GM19023 (cell line): ENCODE data around the gene KRT86.
A peak's percentile ranks its signal among the peaks of the same experiment; 100 is the strongest.
"Not testable (repeated sequence)": the region's sequence is repeated elsewhere in the genome, so short reads cannot be mapped to it uniquely, and the experiment has no call there.

ENCODE experiments used
- ATAC-seq: cut with Tn5 transposase; IDR thresholded peaks from one replicate; pipeline ENCODE4 v1.9.1; 2021; ENCODE audit warnings: mild to moderate bottlenecking, moderate library complexity; ENCODE audit not compliant: unreplicated experiment

Gene KRT86

DNA sequence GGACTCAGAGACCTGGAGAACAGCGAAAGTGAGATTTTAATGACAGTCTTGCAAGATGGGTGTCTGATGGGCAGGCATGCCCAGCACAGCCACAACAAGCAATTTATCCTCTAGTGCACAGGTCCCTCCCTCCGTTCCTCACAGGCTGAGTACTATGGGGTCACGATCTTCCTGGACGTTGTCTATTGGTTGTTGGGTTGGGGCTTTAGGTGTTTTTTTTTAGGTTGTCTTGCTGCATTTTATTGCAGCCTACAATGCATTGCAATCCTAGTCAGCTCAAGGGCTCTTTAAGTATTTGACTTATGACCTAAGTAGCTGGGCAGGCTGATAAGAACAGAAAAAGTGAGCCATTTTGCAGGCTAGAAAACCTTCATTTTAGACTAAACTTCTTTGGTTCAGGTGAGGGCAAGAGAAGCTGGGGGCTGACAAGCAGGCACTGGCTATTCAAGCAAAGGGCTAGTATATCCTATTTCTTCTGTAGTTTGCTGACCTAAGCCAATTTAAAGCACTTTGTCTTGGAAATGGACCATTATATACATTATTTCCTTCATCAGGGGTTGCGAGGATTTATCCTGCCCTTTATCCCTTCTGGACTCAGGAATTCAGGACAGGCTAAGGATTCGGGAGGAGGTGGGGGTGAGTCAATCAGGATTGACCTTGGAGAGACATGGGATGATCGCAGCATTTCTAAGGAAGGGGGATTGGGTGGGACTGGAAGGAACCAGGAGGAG is 35.4 kb upstream of the KRT86 start:
- no peak for ATAC-seq

DNA sequence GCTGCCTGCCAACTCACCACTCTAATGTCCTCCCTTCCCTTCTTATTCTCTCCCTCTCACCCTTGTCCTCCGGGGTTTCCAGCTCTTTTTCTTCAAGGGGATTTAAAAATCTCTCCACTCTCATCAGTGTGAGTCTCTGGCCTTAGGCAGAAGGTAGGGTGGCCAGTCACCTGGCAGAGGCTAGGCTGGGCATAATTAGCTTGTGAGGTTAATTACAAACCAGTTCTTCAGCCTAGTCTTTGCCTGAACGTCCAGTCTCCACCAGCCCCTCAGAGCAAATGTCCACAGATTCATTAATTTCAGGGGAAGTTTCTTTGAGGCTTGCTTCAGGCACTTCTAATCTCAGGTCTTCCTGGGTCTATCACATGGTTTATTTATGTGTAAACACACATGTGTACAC is 34.7 kb upstream of the KRT86 start:
- no peak for ATAC-seq

DNA sequence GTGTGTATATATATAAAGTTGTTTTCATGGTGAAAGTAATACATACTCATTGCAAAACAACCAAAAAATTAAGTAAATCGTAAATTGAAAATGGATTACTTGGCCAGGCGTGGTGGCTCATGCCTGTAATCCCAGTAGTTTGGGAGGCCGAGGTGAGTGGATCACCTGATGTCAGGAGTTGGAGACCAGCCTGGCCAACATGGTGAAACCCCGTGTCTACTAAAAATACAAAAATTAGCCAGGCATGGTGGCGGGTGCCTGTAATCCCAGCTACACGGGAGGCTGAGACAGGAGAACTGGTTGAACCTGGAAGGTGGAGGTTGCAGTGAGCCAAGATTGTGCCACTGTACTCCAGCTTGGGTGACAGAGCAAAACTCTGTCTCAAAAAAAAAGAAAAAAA is 34.2 kb upstream of the KRT86 start:
- ATAC-seq = not testable (repeated sequence)

DNA sequence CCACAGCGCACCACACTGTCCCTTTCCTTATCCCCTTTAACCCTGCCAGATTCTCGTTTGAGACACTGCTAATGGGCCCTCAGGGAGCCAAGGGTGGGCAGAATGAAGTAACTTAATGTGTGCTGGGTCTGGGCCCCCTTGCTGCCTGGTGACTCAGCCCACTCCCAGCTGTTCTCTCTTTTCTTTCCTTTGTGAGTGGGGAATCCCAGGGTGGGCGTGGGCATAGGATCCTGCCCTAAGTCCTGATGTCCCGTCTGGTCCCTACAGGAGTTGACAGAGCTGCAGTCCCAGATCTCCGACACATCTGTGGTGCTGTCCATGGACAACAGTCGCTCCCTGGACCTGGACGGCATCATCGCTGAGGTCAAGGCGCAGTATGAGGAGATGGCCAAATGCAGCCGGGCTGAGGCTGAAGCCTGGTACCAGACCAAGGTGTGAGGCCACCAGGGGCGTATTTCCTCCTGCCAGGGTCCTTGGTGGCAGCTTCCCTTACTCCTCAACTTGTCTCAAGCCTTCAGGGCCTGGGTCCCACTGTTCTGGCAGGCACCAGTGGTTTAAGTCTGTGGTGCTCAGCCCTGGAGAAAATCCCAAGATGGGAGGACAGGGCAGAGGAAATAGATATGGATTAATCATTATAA is 33.1 kb upstream of the KRT86 start:
- ATAC-seq = no peak

DNA sequence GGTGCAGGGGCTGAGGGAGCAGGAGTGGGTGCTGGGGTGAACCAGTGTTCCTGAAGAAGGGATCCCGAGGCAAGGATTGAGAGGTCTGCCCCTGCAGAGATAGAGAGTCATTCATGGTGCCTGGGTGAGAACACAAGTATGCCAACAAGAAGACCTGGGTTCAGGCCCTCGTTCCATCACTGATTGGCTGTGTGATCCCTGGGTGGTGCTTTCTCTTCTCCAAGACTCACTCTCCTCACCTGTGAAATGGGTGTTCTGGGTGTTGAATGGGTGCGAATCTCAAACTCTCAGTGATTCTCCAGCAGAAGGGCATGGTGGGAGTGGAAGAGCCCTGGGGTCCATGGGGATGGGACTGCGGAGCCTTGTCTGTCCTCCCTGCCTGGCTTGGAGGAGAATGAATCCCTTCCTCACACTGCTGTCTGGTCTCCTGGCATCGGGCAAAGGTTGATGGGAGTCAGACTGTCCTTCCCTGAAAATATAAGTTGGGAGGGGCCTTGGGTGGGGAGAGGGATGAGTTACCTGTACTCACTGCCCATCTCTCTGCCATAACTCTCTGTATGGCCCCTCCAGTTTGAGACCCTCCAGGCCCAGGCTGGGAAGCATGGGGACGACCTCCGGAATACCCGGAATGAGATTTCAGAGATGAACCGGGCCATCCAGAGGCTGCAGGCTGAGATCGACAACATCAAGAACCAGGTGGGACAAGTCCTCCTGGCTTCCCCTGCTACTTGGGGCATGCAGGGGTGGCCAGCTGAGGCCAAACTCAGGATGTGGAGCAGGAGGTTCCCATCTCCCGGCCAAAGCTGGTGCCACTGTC is 31.8 kb upstream of the KRT86 start:
- ATAC-seq = no peak

DNA sequence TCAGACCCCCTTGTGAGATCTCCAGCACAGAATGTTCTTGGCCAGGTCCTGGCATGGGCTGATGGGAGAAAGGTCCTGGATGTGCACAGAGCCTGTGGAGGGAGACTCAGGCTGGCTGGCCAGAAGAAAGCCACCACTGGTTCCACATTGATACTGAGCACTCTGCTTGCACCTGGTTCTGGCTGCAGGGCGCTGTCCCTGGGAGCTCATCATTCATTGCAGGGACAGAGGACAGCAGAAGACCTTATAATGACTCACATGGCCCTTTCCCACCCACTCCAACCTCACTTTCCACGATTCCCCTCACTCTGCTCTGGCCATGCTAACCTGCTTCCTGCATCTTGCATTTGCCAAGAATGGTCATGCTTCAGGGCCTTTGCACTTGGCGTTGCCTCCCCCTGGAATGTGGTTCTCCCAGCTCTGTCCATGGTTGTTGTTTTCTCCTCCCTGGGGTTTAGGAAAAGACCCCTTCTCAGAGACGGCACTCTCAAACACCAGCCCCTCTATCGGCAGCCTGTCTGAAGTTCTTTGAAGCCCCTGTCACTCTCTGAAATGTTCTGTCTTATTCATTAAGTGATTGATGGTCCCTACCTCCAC is 31.1 kb upstream of the KRT86 start:
- no peak for ATAC-seq

DNA sequence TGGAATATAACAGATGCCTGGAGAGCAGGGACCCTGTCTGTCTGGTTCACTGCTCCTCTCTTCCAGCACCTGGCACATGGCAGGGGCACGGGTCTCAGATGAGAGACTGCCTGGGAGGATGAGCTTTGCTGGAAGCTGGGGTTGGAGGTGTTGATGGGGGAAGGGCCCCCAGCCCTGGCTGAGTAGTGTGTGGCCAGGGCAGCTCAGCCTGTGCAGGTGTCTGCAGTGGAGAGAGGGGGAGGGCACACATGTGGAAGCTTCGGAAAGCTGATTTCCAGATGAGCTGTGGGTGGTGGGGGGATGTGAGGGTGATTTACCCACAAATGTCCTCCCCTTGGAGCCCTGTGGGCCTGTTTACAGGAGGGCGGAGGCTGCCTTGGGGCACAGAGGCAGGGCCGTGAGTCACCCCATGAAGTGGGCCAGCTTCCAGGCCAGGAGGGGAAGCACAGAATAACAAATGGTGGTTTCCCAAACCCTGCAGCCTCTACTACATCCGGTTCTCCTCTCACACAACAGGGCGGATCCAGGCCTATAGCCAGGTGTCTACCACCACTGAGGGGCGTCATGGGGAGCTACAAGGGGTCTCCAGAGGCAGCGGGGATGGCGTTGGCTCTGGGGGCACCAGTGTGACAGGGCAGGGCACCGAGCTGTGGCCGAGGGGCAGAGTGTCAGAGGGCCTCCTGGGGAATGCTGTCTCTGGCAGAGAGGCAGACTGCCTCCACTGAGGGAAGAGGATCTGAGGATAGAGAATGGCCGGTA is 30.4 kb upstream of the KRT86 start:
- ATAC-seq = peak; percentile 93

DNA sequence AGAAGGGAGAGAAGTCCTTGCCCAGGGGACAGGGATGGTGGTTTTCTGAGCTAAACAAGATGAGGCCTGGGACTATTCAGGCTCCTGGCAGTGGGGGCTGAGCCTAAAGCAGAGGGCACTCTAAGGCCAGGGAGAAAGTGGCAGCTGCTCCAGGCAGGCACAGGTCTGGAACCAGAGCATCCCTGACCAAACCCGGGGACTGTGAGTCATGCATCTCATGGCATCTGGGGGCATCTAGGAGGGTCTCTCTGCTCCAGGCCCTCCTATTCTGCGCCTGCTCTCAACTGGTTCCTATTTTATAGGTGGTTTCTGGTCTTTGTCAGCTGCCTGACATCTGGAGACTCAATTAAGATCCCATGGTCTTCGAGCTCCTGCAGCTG is 29.8 kb upstream of the KRT86 start:
- ATAC-seq = no peak

DNA sequence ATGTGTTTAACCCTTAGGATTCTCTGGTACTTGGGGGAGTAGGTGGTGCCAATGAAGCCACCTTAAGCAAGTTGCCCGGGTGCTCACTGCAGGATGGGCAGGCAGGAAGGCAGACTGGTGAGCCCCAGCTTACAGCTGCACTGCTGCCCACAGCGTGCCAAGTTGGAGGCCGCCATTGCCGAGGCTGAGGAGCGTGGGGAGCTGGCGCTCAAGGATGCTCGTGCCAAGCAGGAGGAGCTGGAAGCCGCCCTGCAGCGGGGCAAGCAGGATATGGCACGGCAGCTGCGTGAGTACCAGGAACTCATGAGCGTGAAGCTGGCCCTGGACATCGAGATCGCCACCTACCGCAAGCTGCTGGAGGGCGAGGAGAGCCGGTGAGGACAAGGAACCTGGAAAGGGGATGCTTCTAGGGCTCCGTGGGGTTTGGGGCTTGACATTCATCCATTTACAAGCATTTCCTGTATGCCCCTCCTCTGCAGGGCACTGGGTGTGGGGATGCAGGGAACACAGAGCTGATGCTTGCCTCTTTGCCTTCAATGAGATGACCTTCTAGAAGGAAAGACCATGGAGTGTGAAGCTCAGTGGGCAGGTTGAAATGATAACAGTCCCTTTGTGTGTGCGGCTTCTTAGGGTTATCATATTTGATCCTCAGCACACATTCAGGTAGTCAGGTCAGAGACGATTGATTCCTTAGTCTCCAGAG is 29.0 kb upstream of the KRT86 start:
- no peak for ATAC-seq

DNA sequence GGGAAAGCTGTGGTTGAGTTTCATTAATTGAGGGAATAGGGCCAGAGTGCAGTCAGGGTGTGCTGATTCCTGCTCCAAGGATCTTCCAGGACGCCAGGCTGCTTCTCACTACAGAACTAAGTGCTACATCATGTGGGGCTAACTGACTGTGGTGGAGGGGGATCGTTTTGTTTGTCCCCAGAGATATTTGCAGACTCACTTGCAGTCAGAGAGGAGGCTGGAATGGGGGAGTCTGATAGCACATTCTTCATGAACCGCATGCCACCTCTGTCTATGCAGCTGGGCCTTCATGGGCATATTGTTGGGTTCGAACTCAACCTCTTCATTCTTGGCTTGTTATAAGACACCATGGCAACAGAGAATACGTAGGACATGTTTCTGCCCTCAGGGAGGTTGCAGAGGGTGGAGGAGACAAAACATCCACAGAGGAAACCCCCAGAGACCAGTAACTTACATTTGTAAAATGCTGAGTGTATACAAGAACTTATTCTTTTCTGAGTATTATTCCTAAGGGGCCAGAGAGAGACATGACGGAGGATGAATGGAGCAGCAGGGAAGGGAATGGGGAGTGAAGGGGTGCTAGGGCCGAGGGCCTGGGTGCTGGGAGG is 28.4 kb upstream of the KRT86 start:
- no peak for ATAC-seq

DNA sequence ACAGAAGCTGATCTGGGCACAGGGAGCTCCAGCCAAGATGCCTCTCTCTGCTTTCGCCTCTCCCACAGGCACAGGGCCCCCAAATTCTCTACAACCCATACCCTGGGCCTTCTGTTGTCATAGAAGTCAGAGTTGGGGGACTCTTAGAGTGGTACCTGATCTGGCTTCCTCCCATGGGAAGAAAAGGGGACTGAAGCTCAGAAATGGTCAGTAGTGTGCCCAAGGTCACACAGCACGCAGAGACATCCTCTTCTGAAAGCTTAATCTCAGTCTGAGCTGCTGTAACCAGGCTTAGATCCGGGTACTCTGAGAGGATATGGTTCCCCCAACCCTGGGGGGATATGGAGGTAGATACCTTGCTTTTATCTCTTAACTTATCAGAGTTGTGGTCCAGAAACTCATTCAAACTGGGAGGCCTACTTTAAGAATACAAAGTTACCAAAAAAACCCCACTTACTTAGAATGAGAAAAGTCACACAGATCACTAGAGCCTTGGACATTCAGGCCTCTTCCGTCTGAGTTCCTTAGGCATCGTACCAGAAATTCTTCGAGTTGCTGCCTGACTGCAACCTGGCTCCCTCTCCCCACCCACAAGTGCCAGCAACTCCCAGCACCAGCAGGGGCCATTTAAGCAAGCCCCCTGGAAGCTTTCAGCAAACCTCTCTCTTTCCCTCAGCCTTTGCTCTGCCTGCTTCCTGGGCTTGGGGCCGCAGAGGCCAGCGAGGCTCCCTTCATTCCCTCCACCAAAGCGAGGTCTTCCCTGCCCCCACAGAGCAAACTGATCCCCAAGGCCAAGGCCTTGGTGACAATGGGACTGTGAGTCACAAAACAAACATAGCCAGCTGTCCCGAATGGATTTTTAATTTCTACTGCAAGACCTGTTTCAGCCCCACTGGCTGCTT is 27.5 kb upstream of the KRT86 start:
- no peak for ATAC-seq

DNA sequence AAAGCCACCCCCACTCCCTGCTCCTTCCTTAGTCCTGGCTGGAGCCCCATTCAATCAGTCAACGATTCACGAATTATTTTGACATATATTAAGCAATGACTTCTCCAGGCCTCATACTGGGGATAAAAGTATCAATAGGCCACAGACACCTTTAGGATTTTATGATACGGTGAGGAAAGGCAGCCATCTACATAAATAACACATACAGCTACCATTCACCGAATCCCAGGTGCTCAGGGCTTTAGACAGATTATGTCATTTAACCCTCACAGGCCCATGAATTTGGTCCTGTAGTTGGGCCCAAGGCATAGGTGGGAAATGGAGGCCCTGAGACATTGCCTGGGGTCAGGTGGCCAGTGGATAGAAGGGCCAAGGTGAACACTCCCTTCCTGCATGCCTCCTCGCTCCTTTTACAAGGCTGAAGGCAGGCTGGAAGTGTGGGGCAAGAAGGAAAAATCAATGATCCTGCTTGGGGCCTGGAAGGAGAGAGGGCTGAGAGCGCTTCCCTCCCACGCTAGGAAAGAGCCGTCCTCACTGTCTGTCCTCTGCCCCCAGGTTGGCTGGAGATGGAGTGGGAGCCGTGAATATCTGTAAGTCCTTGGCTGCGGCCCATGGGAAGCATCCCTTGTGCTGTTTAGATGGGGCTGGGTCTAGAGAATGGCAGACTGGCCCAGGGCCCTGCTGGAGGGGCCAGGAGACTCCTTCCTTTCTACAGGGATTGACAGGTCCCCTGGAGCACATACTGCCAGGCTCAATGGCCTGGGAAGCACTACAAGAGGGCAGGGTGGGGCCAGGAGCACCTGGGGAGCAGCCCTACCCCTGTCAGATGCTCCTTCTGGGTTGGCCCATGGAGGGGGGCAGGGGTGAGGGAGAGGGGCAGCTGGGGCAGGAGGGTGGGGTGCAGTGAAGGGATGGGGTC is 26.6 kb upstream of the KRT86 start:
- no peak for ATAC-seq

DNA sequence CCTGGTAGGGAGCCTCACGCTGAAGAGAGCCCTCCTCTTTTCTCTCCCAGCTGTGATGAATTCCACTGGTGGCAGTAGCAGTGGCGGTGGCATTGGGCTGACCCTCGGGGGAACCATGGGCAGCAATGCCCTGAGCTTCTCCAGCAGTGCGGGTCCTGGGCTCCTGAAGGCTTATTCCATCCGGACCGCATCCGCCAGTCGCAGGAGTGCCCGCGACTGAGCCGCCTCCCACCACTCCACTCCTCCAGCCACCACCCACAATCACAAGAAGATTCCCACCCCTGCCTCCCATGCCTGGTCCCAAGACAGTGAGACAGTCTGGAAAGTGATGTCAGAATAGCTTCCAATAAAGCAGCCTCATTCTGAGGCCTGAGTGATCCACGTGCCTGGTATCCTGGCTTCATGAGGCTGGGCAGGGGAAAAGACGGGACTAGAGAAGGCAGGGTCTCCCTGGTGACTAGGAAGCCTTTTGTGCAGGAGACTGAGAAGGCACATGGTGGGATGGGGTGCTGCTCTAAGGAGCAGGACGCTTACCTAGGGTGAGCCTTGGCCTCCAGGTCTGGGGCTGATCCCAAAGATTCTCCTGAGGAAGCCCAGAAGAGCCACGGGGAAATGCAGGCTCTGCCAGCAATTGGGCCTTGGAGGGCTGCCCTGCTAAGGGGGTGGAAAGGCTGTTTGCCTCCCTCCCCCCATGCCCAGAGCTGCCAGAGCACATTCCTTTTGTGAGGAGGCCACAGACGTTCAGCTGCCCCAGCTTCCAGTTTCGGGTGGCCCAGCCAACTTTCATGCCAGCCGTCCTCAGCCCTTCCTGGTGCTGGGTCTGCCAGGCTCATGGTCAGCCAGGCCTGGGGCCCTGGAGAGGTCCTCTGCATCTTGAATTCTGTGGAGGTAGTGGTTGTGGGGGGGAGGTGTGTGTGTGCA is 25.6 kb upstream of the KRT86 start:
- no peak for ATAC-seq

DNA sequence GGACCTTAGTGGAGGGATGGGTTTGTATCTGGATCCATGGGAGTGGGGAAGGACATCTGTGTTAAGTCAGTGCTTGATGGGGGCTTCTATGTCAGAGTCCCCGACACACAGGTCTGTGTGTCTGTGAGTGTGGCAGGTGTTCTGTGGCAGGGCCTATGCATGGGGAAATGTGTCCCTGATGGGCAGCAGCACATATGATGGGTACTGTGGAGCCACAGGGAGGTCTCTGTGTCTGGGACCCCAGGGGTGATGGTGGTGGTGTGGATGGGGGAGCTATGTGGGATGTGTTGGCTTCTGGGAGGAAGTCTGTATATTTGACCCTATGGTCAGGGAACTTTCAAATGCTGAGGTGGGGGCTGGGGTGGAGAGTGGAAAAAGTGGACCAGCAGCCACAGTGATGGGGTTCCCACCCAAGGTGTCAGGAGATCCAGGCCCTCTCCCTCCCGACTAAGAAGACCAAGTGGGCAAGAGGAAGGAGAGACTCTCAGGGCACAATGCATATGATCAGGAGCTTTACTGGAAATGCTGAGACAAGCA is 24.9 kb upstream of the KRT86 start:
- no peak for ATAC-seq

DNA sequence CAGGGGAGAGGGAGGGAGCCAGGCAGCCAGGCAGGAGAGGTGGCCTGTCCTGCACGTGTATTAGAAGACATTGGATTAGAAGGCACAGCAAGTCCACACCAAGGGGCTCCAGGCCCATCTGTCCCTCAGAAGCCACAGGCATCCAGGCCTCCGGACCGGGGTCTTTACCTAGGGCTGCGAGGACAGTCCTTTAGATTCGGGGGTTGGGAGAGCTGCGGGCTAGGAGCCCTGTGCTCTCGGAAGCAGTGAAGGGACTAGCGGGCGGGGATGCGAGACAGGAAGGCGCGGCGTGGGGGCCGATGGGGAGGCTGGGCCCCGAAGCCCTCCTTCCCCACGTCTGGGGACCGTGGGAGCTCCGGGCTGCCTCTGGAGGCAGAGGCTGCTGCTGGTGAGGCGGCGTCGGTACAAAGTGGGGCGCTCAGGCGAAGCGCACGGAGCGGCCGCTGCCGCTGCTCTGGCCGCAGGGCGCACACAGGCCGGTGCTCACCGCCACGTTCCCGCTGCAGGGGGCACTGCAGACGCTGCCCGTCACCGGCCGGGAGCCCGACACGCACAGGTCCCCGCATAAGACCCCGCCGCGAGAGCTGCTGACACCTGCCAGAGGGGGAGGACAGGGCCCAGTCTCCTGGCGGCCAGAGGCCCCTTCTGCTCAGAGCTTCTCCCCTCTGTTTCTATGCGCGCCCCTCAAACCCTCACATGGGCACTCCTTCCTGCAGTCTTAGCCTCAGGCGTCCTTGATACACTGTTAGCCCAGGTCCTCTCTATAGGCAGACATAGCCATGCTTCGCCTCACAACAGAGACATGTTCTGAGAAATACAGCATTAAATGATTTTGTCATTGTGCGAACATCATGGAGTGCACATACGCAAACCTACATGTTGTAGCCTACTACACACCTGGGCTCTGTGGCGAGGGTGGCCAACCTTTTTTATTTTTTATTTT is 24.1 kb upstream of the KRT86 start:
- no peak for ATAC-seq
